HCT116 (cell line): ENCODE measurements around the gene TRIOBP. TPM values are rescaled to one million over a fixed set of nuclear protein-coding genes. Genes with fewer than 3 reads are reported as not detected.

Experiments used
- ATAC-seq: fragments of 200-7000 bp; cut with Tn5 transposase; 2 replicates; pipeline ENCODE4 v1.9.1; 2020; ENCODE audit warnings: mild to moderate bottlenecking, moderate library complexity
- BruUV-seq: library from RNA; stranded (reverse); fragments of 400-500 nt; replicated peaks from 2 replicates; lab custom pipeline; 2021; lab: Mats Ljungman, UMichigan
- CTCF ChIA-PET: fragments of 300-600 bp; sonication (Branson Sonifier 250); formaldehyde crosslinking; loops from one replicate; lab custom pipeline; 2021; ENCODE audit warnings: antibody characterized with exemption; lab: Charles Lee
- POLR2A ChIA-PET: fragments of 300-600, 350-600 bp; sonication (Branson Sonifier 250); formaldehyde crosslinking; loops from one replicate; lab custom pipeline; 2021; ENCODE audit warnings: antibody characterized with exemption; lab: Charles Lee
- RAD21 ChIA-PET, 2 experiments: fragments of 300-600 bp; sonication (Branson Sonifier 250); formaldehyde crosslinking; loops; one replicate each; lab custom pipeline; 2023; ENCODE audit warnings: low total read pairs in 2 of 2; ENCODE audit not compliant: uncharacterized antibody in 2 of 2, unreplicated experiment in 2 of 2, low non-redundant PET in 1 of 2; lab: Charles Lee
- DNase-seq: peaks from one replicate; pipeline ENCODE4 v3.0.0-alpha.2; 2010; ENCODE audit warnings: low read depth, low spot score
- H2AFZ ChIP-seq: fragments of 200-600 bp; shearing (Covaris generic), sonication (generic); 2 replicates; pipeline ENCODE4 v1.6.1; 2017; ENCODE audit warnings: low read depth, mixed run types, mixed read lengths, antibody characterized with exemption, low read length; ENCODE audit not compliant: poor library complexity, severe bottlenecking
- H3K27ac ChIP-seq: 2 replicates; pipeline ENCODE4 v1.5.1; 2012; ENCODE audit warnings: low read depth, low read length
- H3K27me3 ChIP-seq: fragments of 200-600 bp; sonication (generic); 2 replicates; pipeline ENCODE4 v1.6.1; 2016; ENCODE audit warnings: mixed run types, low read length, mixed read lengths; ENCODE audit not compliant: insufficient read depth
- H3K36me3 ChIP-seq, 2 experiments: fragments of 200-500 bp in 1 of 2; fragments of 200-600 bp in 1 of 2; sonication (Bioruptor generic) in 1 of 2; sonication (generic) in 1 of 2; 2 replicates each; pipeline versions ENCODE4 v1.5.1 to v1.6.1; 2014 to 2016; ENCODE audit warnings: low read length in 2 of 2, inconsistent platforms in 1 of 2, mixed read lengths in 1 of 2, mixed run types in 1 of 2; ENCODE audit not compliant: insufficient read depth in 2 of 2, control insufficient read depth in 1 of 2
- H3K4me1 ChIP-seq, 2 experiments: fragments of 200-600 bp in 1 of 2; sonication (generic) in 1 of 2; 2 replicates each; pipeline versions ENCODE4 v1.5.1 to v1.6.1; 2012 to 2017; ENCODE audit warnings: low read length in 2 of 2, inconsistent platforms in 1 of 2, mild to moderate bottlenecking in 1 of 2, mixed read lengths in 1 of 2, mixed run types in 1 of 2, moderate library complexity in 1 of 2; ENCODE audit not compliant: insufficient read depth in 2 of 2, control insufficient read depth in 1 of 2
- H3K4me2 ChIP-seq: fragments of 200-600 bp; sonication (generic); 2 replicates; pipeline ENCODE4 v1.6.1; 2017; ENCODE audit warnings: mixed run types, low read length, mixed read lengths
- H3K4me3 ChIP-seq, 2 experiments: fragments of 200-600 bp in 1 of 2; sonication (generic) in 1 of 2; replicated peaks in 1 of 2; 2 replicates each; pipeline ENCODE4 v1.5.1; 2011 to 2016; ENCODE audit warnings: low read length in 2 of 2, control low read depth in 1 of 2, low read depth in 1 of 2, mild to moderate bottlenecking in 1 of 2, mixed read lengths in 1 of 2, mixed run types in 1 of 2
- H3K79me2 ChIP-seq: fragments of 200-600 bp; sonication (generic); 2 replicates; pipeline ENCODE4 v1.6.1; 2017; ENCODE audit warnings: mild to moderate bottlenecking, mixed run types, low read length, moderate library complexity, mixed read lengths; ENCODE audit not compliant: insufficient read depth
- H3K9ac ChIP-seq: fragments of 200-600 bp; sonication (generic); 2 replicates; pipeline ENCODE4 v1.6.1; 2016; ENCODE audit warnings: low read length, mixed read lengths
- H3K9me2 ChIP-seq: fragments of 200-600 bp; sonication (generic), shearing (Covaris generic); 2 replicates; pipeline ENCODE4 v1.6.1; 2017; ENCODE audit warnings: mixed run types, mild to moderate bottlenecking, moderate library complexity; ENCODE audit not compliant: insufficient read depth
- H3K9me3 ChIP-seq, 2 experiments: fragments of 200-500 bp in 1 of 2; fragments of 200-600 bp in 1 of 2; sonication (Bioruptor generic) in 1 of 2; sonication (generic) in 1 of 2; 2 replicates each; pipeline ENCODE4 v1.6.1; 2014 to 2017; ENCODE audit warnings: low read length in 2 of 2, mixed read lengths in 2 of 2, inconsistent platforms in 1 of 2, low read depth in 1 of 2, mild to moderate bottlenecking in 1 of 2, mixed run types in 1 of 2, moderate library complexity in 1 of 2; ENCODE audit not compliant: control insufficient read depth in 1 of 2, insufficient read depth in 1 of 2
- H4K20me1 ChIP-seq: fragments of 200-600 bp; sonication (generic), shearing (Covaris generic); 2 replicates; pipeline ENCODE4 v1.6.1; 2017; ENCODE audit warnings: mixed run types, mild to moderate bottlenecking, moderate library complexity; ENCODE audit not compliant: insufficient read depth
- EZH2 ChIP-seq: fragments of 200-600 bp; sonication (generic); IDR thresholded peaks from 2 replicates; pipeline ENCODE4 v1.6.1; 2017; ENCODE audit warnings: antibody characterized with exemption, mixed run types
- EZH2phosphoT487 ChIP-seq: fragments of 200-600 bp; IDR thresholded peaks from 2 replicates; pipeline ENCODE4 v1.6.1; 2018; ENCODE audit warnings: antibody characterized with exemption, borderline replicate concordance
- JUND ChIP-seq: IDR thresholded peaks from 2 replicates; pipeline ENCODE4 v1.6.1; 2012
- POLR2A ChIP-seq: IDR thresholded peaks from 2 replicates; pipeline ENCODE4 v1.7.0; 2011; ENCODE audit warnings: borderline replicate concordance; ENCODE audit not compliant: insufficient read depth, insufficient read length; ENCODE audit errors: extremely low read depth
- REST ChIP-seq: IDR thresholded peaks from 2 replicates; pipeline ENCODE4 v1.6.1; 2012; ENCODE audit warnings: low read depth
- SIN3A ChIP-seq: IDR thresholded peaks from 2 replicates; pipeline ENCODE4 v1.6.1; 2012; ENCODE audit warnings: low read depth
- TCF7L2 ChIP-seq: IDR thresholded peaks from 2 replicates; pipeline ENCODE4 v1.7.0; 2011; ENCODE audit warnings: borderline replicate concordance, inconsistent platforms; ENCODE audit not compliant: insufficient read depth, insufficient read length; ENCODE audit errors: extremely low read depth
- intact Hi-C: fragments of 100-400 bp; cut with micrococcal nuclease; formaldehyde crosslinking; loops from 2 replicates; pipeline ENCODE4 v1.10.0; 2022
- total RNA-seq: library from RNA; stranded (reverse); gene quantifications from one replicate; pipeline ENCODE4 v1.2.1, GENCODE V29; 2021; ENCODE audit not compliant: unreplicated experiment

Gene TRIOBP
- total RNA-seq, 1 experiment from 2014 or later, result 244 TPM

- Histone ChIP-seq H3K4me2 (peak overlapping the region; percentile 49), H3K36me3 (peaks cover 17 to 37% of the 10 kb centered on the region in 2 experiments; a peak in 3 of 4 replicates), H3K4me3 (no peak overlapping the region), H3K27ac (peak overlapping the region; percentile 66), H3K9me2 (no peaks in the 10 kb centered on the region), H2AFZ (no peak overlapping the region), H3K79me2 (no peaks in the 10 kb centered on the region), H4K20me1 (no peaks in the 10 kb centered on the region), H3K9ac (peak overlapping the region; percentile 47), H3K4me1 (peaks cover 21 to 32% of the 10 kb centered on the region in 2 experiments), H3K9me3 (no peaks in the 10 kb centered on the region), H3K27me3 (no peaks in the 10 kb centered on the region)
- no TSS peak for BruUV-seq
- ChIA-PET CTCF (no interaction called here), RAD21 (interaction anchor here in 1 of 2 experiments (0.7 kb wide), 1 partner anchor 11 kb away, joined by 3 read pairs; the partner anchor contains the start of gene PDXP), POLR2A (interaction anchor here (0.7 to 2.3 kb wide), 3 partner anchors 10 to 100 kb away, joined by 3 to 11 read pairs (median 4); partner anchors contain the start of gene PDXP)
- no peak for TF ChIP-seq SIN3A
- TF ChIP-seq JUND, result no peak
- TF ChIP-seq TCF7L2, result peak; percentile 83
- ATAC-seq (peak; percentile 84), DNase-seq (peak; percentile 81)
- intact Hi-C loops, result no loop called here
Observed at GRCh38 chr22:37647928-37648327, 48.9 kb upstream of the TRIOBP start.

- Histone ChIP-seq H3K36me3 (peaks cover 23 to 24% of the 10 kb centered on the region in 2 experiments; a peak in 3 of 4 replicates), H3K9me2 (no peaks in the 10 kb centered on the region), H3K4me1 (peaks cover 21 to 23% of the 10 kb centered on the region in 2 experiments), H4K20me1 (no peaks in the 10 kb centered on the region), H3K9ac (no peak overlapping the region), H2AFZ (no peak overlapping the region), H3K79me2 (no peaks in the 10 kb centered on the region), H3K27ac (no peak overlapping the region), H3K27me3 (no peaks in the 10 kb centered on the region), H3K9me3 (no peaks in the 10 kb centered on the region), H3K4me3 (no peak overlapping the region), H3K4me2 (no peak overlapping the region)
- TF ChIP-seq SIN3A, result no peak
- no peak for TF ChIP-seq EZH2
- TF ChIP-seq EZH2phosphoT487, result no peak
- TF ChIP-seq REST, result no peak
- TF ChIP-seq POLR2A, result no peak
- RAD21 ChIA-PET, result interaction anchor here in 1 of 2 experiments (0.8 kb wide), 1 partner anchor 31 kb away, joined by 3 read pairs; no protein-coding TSS in a partner anchor
- CTCF ChIA-PET, result no interaction called here
- no TSS peak for BruUV-seq
- intact Hi-C loops, result no loop called here
- ATAC-seq, result no peak
- no peak for DNase-seq
- POLR2A ChIA-PET, result no interaction called here
Observed at GRCh38 chr22:37650463-37651136, 46.2 kb upstream of the TRIOBP start.
